ENCODE data around the gene ZNF574.

ZNF574 gene

GRCh38 chr19:42067315-42067888 lies 8.6 kb upstream of the ZNF574 start:
- no peak for TF ChIP-seq CTCF (IDR thresholded peaks at IDR 0.05)
- no peak overlapping the region for H3K4me3 ChIP-seq
- no peak overlapping the region for H3K27ac ChIP-seq
- no peak for DNase-seq (ENCODE audit: low spot score)

- no peak for DNase-seq (ENCODE audit: low spot score)
- peak overlapping the region in 1 of 2 donors; percentile 58 for H3K27ac ChIP-seq
- no peak for TF ChIP-seq CTCF (IDR thresholded peaks at IDR 0.05)
- H3K4me3 ChIP-seq = peak overlapping the region; percentile 71
Measured at GRCh38 chr19:42068361-42068755, 7.6 kb upstream of the ZNF574 start.

GRCh38 chr19:42068756-42069571 lies 7.0 kb upstream of the ZNF574 start:
- no peak for TF ChIP-seq CTCF (IDR thresholded peaks at IDR 0.05)
- peak; percentile 66 for DNase-seq (ENCODE audit: low spot score)
- Histone ChIP-seq H3K4me3 (peak overlapping the region; percentile 71), H3K27ac (peak overlapping the region; percentile 58 to 76)

GRCh38 chr19:42069619-42070351 lies 6.2 kb upstream of the ZNF574 start, which contains the start of gene GRIK5:
TSS of gene GRIK5 (minus strand) at chr19:42070206. CDS start at chr19:42065770, 4,436 bp downstream.
- DNase-seq (ENCODE audit: low spot score) = no peak
- Histone ChIP-seq H3K4me3 (peak within 1 kb of the TSS; percentile 71), H3K27ac (peak within 1 kb of the TSS; percentile 58 to 76)
- no peak for TF ChIP-seq CTCF (IDR thresholded peaks at IDR 0.05)

- no peak overlapping the region for H3K27ac ChIP-seq
- H3K4me3 ChIP-seq = no peak overlapping the region
- TF ChIP-seq CTCF (IDR thresholded peaks at IDR 0.05) = no peak
- DNase-seq (ENCODE audit: low spot score) = no peak
Measured at GRCh38 chr19:42071247-42071646, 4.7 kb upstream of the ZNF574 start.

- no peak for TF ChIP-seq CTCF (IDR thresholded peaks at IDR 0.05)
- DNase-seq (ENCODE audit: low spot score) = no peak
- Histone ChIP-seq H3K4me3 (peak overlapping the region; percentile 82), H3K27ac (peak overlapping the region; percentile 85 to 95)
Measured at GRCh38 chr19:42074513-42075363, 1.2 kb upstream of the ZNF574 start.
